ENCODE results near the gene TMEM107. TPM values are rescaled to one million over a fixed set of nuclear protein-coding genes. Genes with fewer than 3 reads are reported as not detected.

The TMEM107 gene
- total and polyA plus RNA-seq, 10 of the 15 experiments (the other 5 are each of a cell fraction or from before 2014, with no cell fraction given), result 7.9 to 38.7 (median 22.9) TPM

GRCh38 chr17:8189711-8190477, 13.7 kb upstream of the TMEM107 start, which contains the start of gene BORCS6 (continued):
- TF ChIP-seq CEBPZ (IDR thresholded peaks at IDR 0.05; ENCODE audit: low read depth, low read length), result no peak
- no peak for TF ChIP-seq ZNF687 (IDR thresholded peaks at IDR 0.05)
- peak in 2 of 3 experiments; percentile 8 to 16; a peak in 2 of 6 replicates for TF ChIP-seq CTCF (IDR thresholded peaks at IDR 0.05 in 2 of 3, conservative IDR thresholded peaks at IDR 0.05 in 1 of 3; ENCODE audit: control insufficient read depth in 2 of 3, extremely low read depth in 1 of 3, insufficient read depth in 1 of 3, low read depth in 3 of 3, low read length in 3 of 3)
- peak; percentile 95 for TF ChIP-seq E4F1 (IDR thresholded peaks at IDR 0.05; ENCODE audit: borderline replicate concordance, partially characterized antibody)
- no peak for TF ChIP-seq TBL1XR1 (IDR thresholded peaks at IDR 0.05; ENCODE audit: low read depth, low read length)
- TF ChIP-seq RAD21 (IDR thresholded peaks at IDR 0.05; ENCODE audit: insufficient read depth, low read depth, low read length), result no peak
- no peak for TF ChIP-seq MLLT1 (IDR thresholded peaks at IDR 0.05)
- peak; percentile 93 for TF ChIP-seq PKNOX1 (IDR thresholded peaks at IDR 0.05)
